ENCODE measurements around the gene LEP. TPM values are rescaled to one million over a fixed set of nuclear protein-coding genes. Genes with fewer than 3 reads are reported as not detected.

Gene LEP
- total and polyA plus RNA-seq, 9 of the 15 experiments (the other 6 are each of a cell fraction or from before 2014, with no cell fraction given) = not detected

DNA sequence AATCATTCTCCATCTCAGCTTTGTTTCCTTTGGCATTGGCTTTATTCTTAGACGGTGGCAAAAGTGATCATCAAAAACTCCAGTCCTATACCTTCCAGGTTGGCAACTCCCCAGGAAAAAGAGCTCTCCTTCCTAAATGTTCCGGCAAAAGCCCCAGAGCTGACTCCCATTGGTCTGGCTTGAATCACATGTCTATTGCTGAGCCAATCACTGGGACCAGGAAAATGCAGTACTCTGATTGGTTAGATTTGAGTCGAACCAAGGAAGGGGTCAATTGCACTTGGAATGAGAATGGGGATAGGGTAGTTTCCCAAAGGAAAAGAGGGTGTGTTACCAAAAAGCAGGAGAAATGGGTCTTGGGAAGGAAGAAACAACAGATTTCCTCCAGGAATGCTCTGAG, 22.3 kb downstream of the LEP start:
- peak; percentile 67 for ATAC-seq
- ChIA-PET CTCF (ENCODE audit: low intra/inter-chr PET ratio) (no interaction called here), POLR2A (interaction anchor here (1.2 to 1.4 kb wide), 2 partner anchors 9 to 14 kb away, joined by 4 read pairs; no protein-coding TSS in a partner anchor)
- no peak for TF ChIP-seq NEUROD1 (IDR thresholded peaks at IDR 0.05; ENCODE audit: borderline replicate concordance, low read depth, low read length, partially characterized antibody)
- peak; percentile 94 for TF ChIP-seq NFYB (IDR thresholded peaks at IDR 0.05; ENCODE audit: extremely low read depth, insufficient read length)
- peak; percentile 27; the same call in 1 of the 2 replicates for TF ChIP-seq FOXM1 (IDR thresholded peaks at IDR 0.05; ENCODE audit: low read depth)
- TF ChIP-seq FOXM1 (CRISPR knock-in tag; IDR thresholded peaks at IDR 0.05; ENCODE audit: low read depth) = no peak
- TF ChIP-seq DIDO1 (tag; IDR thresholded peaks at IDR 0.05; ENCODE audit: low read depth) = 0 out of 2 replicates have a peak, but pooled peaks have one; percentile 47
- no peak for TF ChIP-seq HDAC3 (IDR thresholded peaks at IDR 0.05; ENCODE audit: borderline replicate concordance, partially characterized antibody)
- TF ChIP-seq, protein P1, sequence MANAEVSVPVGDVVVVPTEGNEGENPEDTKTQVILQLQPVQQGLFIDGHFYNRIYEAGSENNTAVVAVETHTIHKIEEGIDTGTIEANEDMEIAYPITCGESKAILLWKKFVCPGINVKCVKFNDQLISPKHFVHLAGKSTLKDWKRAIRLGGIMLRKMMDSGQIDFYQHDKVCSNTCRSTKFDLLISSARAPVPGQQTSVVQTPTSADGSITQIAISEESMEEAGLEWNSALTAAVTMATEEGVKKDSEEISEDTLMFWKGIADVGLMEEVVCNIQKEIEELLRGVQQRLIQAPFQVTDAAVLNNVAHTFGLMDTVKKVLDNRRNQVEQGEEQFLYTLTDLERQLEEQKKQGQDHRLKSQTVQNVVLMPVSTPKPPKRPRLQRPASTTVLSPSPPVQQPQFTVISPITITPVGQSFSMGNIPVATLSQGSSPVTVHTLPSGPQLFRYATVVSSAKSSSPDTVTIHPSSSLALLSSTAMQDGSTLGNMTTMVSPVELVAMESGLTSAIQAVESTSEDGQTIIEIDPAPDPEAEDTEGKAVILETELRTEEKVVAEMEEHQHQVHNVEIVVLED (CRISPR knock-in tag; IDR thresholded peaks at IDR 0.05) = no peak
- TF ChIP-seq FOXA3 (CRISPR knock-in tag; conservative IDR thresholded peaks at IDR 0.05 in 1 of 2, IDR thresholded peaks at IDR 0.05 in 1 of 2) = no peak
- TF ChIP-seq, protein P2, sequence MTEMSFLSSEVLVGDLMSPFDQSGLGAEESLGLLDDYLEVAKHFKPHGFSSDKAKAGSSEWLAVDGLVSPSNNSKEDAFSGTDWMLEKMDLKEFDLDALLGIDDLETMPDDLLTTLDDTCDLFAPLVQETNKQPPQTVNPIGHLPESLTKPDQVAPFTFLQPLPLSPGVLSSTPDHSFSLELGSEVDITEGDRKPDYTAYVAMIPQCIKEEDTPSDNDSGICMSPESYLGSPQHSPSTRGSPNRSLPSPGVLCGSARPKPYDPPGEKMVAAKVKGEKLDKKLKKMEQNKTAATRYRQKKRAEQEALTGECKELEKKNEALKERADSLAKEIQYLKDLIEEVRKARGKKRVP (CRISPR knock-in tag; IDR thresholded peaks at IDR 0.05) = no peak
- TF ChIP-seq TRIM28 (IDR thresholded peaks at IDR 0.05) = peak; percentile 25; the same call in 1 of the 2 replicates
- TF ChIP-seq ZNF311 (CRISPR knock-in tag; IDR thresholded peaks at IDR 0.05) = no peak
- no peak for TF ChIP-seq ZNF695 (CRISPR knock-in tag; IDR thresholded peaks at IDR 0.05)
- TF ChIP-seq HCFC1 (IDR thresholded peaks at IDR 0.05; ENCODE audit: low read depth, low read length) = 0 out of 2 replicates have a peak, but pooled peaks have one; percentile 17
- no peak for TF ChIP-seq SP2 (IDR thresholded peaks at IDR 0.05; ENCODE audit: extremely low read depth, low read depth, low read length, poor library complexity, severe bottlenecking)
- no peak for TF ChIP-seq MCM5 (IDR thresholded peaks at IDR 0.05; ENCODE audit: low read depth)
- TF ChIP-seq NELFE (IDR thresholded peaks at IDR 0.05; ENCODE audit: insufficient read depth, insufficient read length) = no peak
- TF ChIP-seq, protein P3, sequence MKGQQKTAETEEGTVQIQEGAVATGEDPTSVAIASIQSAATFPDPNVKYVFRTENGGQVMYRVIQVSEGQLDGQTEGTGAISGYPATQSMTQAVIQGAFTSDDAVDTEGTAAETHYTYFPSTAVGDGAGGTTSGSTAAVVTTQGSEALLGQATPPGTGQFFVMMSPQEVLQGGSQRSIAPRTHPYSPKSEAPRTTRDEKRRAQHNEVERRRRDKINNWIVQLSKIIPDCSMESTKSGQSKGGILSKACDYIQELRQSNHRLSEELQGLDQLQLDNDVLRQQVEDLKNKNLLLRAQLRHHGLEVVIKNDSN (CRISPR knock-in tag; IDR thresholded peaks at IDR 0.05) = peak; percentile 91
- no peak for TF ChIP-seq SAP30 (IDR thresholded peaks at IDR 0.05; ENCODE audit: borderline replicate concordance, insufficient read depth, low read depth, low read length, poor library complexity, severe bottlenecking)
- peak; percentile 42 for TF ChIP-seq L3MBTL2 (IDR thresholded peaks at IDR 0.05)

More for the DNA sequence above, 22.3 kb downstream of the LEP start:
- FAIRE-seq (peak; percentile 70), DNase-seq (ENCODE audit: extremely low read depth in 1 of 4, low spot score in 3 of 4) (peak; percentile 35 to 91 (median 88))
- no peaks in the 10 kb centered on the region for H3K9me3 ChIP-seq (replicated peaks; ENCODE audit: control insufficient read depth, insufficient read depth, low read depth, low read length)
- no peaks in the 10 kb centered on the region for H3K9me1 ChIP-seq (ENCODE audit: control insufficient read depth, insufficient read depth, low read length)
- WGBS (ENCODE audit: insufficient coverage, low coverage, missing lambda C conversion rate) = 10% methylated on average over 3 of the region's 3 CpGs
- H3K27me3 ChIP-seq (ENCODE audit: control insufficient read depth in 2 of 2, insufficient read depth in 2 of 2, low read length in 2 of 2) = peaks cover 6 to 41% of the 10 kb centered on the region in 2 experiments; a peak in 4 of 5 replicates
- H4K20me1 ChIP-seq (replicated peaks; ENCODE audit: control insufficient read depth, insufficient read depth, low read length) = no peaks in the 10 kb centered on the region
- peak overlapping the region; percentile 60 for H2AFZ ChIP-seq (ENCODE audit: low read depth, low read length)
- peaks cover 14 to 15% of the 10 kb centered on the region in 2 experiments for H3K4me1 ChIP-seq (replicated peaks in 1 of 2; ENCODE audit: control insufficient read depth in 2 of 2, insufficient read depth in 2 of 2, low read length in 2 of 2)
- H3K27ac ChIP-seq (ENCODE audit: extremely low read depth, low read depth, low read length) = no peak overlapping the region
- no peaks in the 10 kb centered on the region for H3K36me3 ChIP-seq (ENCODE audit: control insufficient read depth, insufficient read depth, low read length)
- in situ Hi-C loops (cut with MboI) = no loop called here
- BruUV-seq (replicated peaks) = no TSS peak
- intact Hi-C loops (cut with micrococcal nuclease) = no loop called here
- H3K4me3 ChIP-seq = peak overlapping the region; percentile 8; the same call in 1 of the 2 replicates
- H3K4me2 ChIP-seq (ENCODE audit: insufficient read depth, low read length) = peak overlapping the region; percentile 46
- H3K9ac ChIP-seq (ENCODE audit: insufficient read depth in 1 of 2, low read depth in 2 of 2, low read length in 2 of 2) = no peak overlapping the region
- H3K79me2 ChIP-seq (ENCODE audit: control insufficient read depth, insufficient read depth, low read length) = no peaks in the 10 kb centered on the region
